ENCODE results near the gene SEMA3C.

SEMA3C gene

DNA sequence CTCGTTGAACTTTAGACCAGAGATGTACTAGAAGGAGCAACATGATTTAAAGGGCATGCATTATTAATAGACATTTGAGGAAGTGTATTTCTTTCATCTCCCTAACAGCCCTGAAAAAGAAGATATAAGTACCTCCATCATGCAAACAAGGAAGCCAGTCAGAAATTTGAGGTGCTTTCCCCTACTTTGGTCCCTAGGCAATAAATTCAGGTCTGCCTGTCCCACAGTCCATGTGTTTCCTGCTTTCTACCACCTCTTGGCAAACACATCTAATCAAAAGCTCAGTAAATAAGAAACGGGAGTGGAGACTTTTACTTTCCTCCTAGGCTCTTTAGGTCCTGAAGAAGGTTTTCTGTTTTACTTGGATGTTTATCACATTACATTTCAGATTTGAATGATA, 5.2 kb upstream of the SEMA3C start:
- no peak for DNase-seq

DNA sequence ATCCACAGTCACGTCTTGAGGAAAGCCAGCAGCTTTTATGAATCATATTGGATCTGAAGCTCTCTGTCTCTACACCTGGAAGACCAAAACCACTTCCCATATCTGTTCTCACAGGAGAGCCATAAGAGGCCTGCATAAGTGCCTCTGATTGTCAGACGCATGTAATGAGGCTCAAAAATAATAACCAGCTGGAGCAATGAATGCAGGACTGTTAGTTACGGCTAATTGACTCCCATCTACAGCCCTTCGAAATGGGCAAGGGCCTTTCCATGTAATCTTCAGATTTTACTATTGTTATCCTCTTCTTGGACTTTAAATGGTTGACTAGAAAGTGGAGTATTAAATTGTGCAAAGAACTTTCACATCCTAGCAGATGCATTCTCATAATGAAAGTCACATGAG, 4.4 kb upstream of the SEMA3C start:
- no peak for DNase-seq

GRCh38 chr7:80922253-80923049, 3.6 kb upstream of the SEMA3C start:
- DNase-seq: no peak

- no peak for DNase-seq
These were observed 2.3 kb upstream of the SEMA3C start for GRCh38 chr7:80921130-80921529.

DNA sequence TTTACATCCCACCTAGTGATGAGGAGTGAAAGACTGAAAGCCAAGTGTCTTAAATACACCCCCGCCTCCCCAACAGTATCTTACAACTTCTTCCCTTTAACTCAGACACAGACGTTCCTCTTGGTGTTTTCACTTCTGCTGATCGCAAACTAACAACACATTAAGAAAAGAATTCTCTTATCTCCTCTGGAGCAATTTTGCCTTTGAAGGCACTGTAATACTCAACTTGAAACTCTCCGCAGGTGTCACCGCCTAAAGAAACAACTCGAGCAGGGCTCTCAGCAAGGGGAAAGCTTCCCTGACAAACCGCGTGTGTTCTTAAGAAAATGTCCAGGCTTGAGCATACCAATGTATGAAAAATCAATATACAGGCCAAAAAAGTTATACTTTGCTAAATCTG, 452 bp downstream of the SEMA3C start:
- no peak for DNase-seq

GRCh38 chr7:80916770-80917741, 1.8 kb downstream of the SEMA3C start:
- DNase-seq: no peak

DNA sequence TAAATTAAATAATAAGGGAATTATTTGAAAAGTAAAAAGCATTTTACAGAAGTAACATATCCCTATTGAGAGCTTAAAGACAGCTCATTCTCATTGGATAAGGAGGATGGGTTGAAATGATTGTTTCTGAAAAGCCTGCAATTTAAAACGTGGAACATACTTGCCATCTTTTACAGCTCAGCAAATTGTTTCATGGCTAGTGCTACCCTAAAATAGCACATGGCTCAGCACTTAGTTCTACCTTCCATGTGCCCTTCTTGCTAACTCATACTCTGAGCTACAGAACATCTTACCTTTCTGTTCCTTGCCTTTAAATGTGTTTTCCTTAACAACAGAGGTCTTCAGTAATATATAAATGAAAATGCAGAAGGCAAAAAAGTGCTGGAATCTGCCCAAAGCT, 8.6 kb downstream of the SEMA3C start:
- no peak for DNase-seq

GRCh38 chr7:80908360-80908797, 10.5 kb downstream of the SEMA3C start:
- DNase-seq: no peak

GRCh38 chr7:80907612-80908011, 11.2 kb downstream of the SEMA3C start:
- DNase-seq: no peak

GRCh38 chr7:80907141-80907601, 11.7 kb downstream of the SEMA3C start:
- no peak for DNase-seq

DNA sequence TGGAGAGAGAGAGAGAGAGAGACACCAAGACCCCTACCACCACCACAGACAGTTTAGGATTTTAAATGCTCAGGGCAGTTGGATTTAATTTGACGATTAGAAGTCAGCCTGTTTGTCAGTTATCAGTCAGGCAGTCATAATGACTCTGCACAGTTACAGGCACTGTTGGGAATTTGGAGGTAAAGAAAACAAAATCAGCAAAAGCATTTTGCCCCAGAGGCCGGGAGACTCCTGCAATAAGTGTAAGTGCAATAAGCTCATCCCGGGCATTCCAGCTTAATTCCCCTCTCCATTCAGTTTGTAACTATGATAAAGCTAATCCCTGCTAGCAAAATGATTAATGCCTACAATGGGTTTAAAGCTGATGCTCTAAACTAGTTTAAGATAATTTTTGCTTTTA, 13.5 kb downstream of the SEMA3C start:
- DNase-seq: no peak

DNA sequence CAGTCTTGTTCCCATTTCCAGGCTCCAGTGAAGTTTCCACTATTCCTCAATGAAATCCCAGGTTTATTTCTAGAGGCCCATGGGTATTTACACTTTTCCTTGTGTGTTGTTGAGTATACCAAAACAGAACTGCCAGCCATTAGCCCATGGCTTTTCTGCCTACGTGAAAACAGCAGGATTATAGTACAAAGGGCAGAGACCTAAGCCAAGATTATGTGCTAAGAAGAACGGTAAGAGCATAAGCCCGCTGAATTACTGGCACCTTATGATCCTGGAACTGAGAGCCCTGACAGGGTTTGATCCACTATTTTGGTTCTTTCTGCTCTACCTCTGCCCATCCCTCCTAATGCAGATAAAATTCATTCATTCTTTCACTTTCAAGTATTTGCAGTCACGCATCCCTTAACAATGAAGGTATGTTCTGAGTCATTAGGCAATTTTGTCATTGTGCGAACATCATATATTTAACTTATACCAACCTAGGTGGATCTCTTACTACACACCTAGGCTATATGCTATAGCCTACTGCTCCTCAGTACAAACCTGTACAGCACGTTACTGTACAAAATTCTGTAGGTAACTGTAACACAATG, 16.0 kb downstream of the SEMA3C start:
- DNase-seq: no peak

GRCh38 chr7:80902019-80902418, 16.8 kb downstream of the SEMA3C start:
- DNase-seq: no peak

GRCh38 chr7:80900583-80901576, 18.0 kb downstream of the SEMA3C start:
- no peak for DNase-seq

GRCh38 chr7:80896906-80897598, 21.8 kb downstream of the SEMA3C start:
- no peak for DNase-seq

DNA sequence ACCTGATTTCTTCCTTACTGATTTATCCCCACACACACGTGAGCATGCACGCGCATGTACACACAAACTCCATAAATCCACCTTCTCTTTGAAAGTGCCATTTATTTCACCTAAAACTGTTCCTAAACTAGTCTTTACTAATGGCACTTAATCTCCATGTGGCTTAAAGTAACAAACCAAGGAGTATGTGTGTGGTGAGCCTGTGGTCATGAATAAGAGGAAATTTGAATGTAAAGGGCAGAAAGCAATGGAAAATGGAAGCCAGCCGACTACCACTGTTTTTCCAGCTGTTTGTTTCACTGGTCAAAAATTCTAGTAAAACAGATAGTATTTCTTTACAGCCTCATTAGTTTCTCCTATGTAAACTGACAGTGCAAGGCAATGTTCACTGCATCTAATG, 23.8 kb downstream of the SEMA3C start:
- no peak for DNase-seq

DNA sequence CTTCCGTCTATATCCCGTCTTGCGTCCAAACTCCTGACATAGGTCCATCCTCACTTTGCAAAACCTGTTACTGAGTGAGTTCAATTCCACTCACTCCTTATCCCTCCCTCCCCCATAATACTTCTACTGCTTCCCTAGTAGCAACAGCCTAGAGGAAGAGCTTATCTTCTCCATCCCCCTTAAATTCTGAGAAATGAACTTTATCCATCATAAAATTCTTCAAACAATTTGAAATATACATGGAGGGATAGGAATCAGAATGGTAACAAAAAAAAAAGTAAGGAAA, 27.6 kb downstream of the SEMA3C start:
- no peak for DNase-seq

GRCh38 chr7:80890426-80891258, 28.2 kb downstream of the SEMA3C start:
- DNase-seq: no peak

GRCh38 chr7:80889525-80889924, 29.3 kb downstream of the SEMA3C start:
- DNase-seq: no peak

DNA sequence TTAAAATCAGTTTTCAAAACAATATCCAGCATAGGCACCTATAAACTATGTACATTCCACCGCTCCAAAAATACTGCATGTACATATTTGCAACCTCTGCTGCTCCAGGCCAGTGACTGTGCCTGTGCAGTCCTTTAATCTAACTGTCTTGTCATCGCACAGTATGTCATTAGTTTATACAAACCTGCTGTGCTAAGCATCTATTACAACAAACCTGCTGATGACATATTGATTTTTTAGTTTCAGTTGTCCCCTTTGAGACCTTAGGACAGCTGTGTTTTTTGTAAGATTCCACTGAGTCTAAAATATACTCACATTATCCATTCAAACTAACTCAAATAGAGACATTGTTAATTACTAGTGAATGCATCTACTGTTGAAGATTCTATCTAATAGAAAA, 33.1 kb downstream of the SEMA3C start:
- DNase-seq: no peak
